PC-9 (cell line): ENCODE measurements around the gene ACAD11. TPM values are rescaled to one million over a fixed set of nuclear protein-coding genes. Genes with fewer than 3 reads are reported as not detected.

Experiments
- BruUV-seq: library from RNA; stranded (reverse); fragments of 400-500 nt; replicated peaks from 2 replicates; lab custom pipeline; 2021; lab: Mats Ljungman, UMichigan
- CTCF ChIA-PET: fragments of 300-600 bp; sonication (Branson Sonifier 250); formaldehyde crosslinking; loops from one replicate; lab custom pipeline; 2022; ENCODE audit warnings: antibody characterized with exemption; lab: Charles Lee
- POLR2A ChIA-PET: fragments of 300-600 bp; sonication (Branson Sonifier 250); formaldehyde crosslinking; loops from one replicate; lab custom pipeline; 2022; ENCODE audit warnings: antibody characterized with exemption; ENCODE audit not compliant: unreplicated experiment; lab: Charles Lee
- DNase-seq, 2 experiments: peaks; one replicate each; pipeline versions ENCODE4 v3.0.0 to v3.0.0-alpha.2; 2015 to 2022; ENCODE audit warnings: mixed read lengths in 1 of 2
- H2AFZ ChIP-seq: fragments of 200-600 bp; sonication (generic); 2 replicates; pipeline ENCODE4 v1.8.1; 2017; ENCODE audit warnings: antibody characterized with exemption
- H3F3A ChIP-seq: fragments of 200-600 bp; sonication (generic); 2 replicates; pipeline ENCODE4 v1.8.1; 2017; ENCODE audit warnings: antibody characterized with exemption, mild to moderate bottlenecking, low read depth; ENCODE audit not compliant: insufficient read depth
- H3K27ac ChIP-seq: fragments of 200-600 bp; sonication (generic); 2 replicates; pipeline ENCODE4 v1.6.1; 2016; ENCODE audit warnings: mixed run types
- H3K27me3 ChIP-seq: fragments of 200-600 bp; sonication (generic); 2 replicates; pipeline ENCODE4 v1.6.1; 2016; ENCODE audit warnings: low read depth, mixed run types; ENCODE audit not compliant: insufficient read depth
- H3K36me3 ChIP-seq: fragments of 200-600 bp; sonication (generic); 2 replicates; pipeline ENCODE4 v1.6.1; 2016; ENCODE audit warnings: low read depth, mixed run types
- H3K4me1 ChIP-seq: fragments of 200-600 bp; sonication (generic); replicated peaks from 2 replicates; pipeline ENCODE4 v1.6.1; 2016; ENCODE audit warnings: mixed run types; ENCODE audit not compliant: insufficient read depth
- H3K4me2 ChIP-seq: fragments of 200-600 bp; sonication (generic); 2 replicates; pipeline ENCODE4 v1.6.1; 2017; ENCODE audit warnings: mixed run types
- H3K4me3 ChIP-seq: fragments of 200-600 bp; sonication (generic); 2 replicates; pipeline ENCODE4 v1.6.1; 2016; ENCODE audit warnings: mixed run types
- H3K79me2 ChIP-seq: fragments of 200-600 bp; sonication (generic); 2 replicates; pipeline ENCODE4 v1.6.1; 2017; ENCODE audit warnings: low read depth, mixed run types
- H3K9me2 ChIP-seq: fragments of 200-600 bp; sonication (generic); 2 replicates; pipeline ENCODE4 v1.8.1; 2017; ENCODE audit warnings: mild to moderate bottlenecking; ENCODE audit not compliant: insufficient read depth
- H3K9me3 ChIP-seq: fragments of 200-600 bp; sonication (generic); 2 replicates; pipeline ENCODE4 v1.8.1; 2016; ENCODE audit warnings: low read depth; ENCODE audit not compliant: insufficient read depth
- H4K20me1 ChIP-seq: fragments of 200-600 bp; sonication (generic); 2 replicates; pipeline ENCODE4 v1.8.1; 2017; ENCODE audit not compliant: insufficient read depth
- CTCF ChIP-seq: fragments of 200-600 bp; sonication (generic); conservative IDR thresholded peaks from 2 replicates; pipeline ENCODE4 v1.6.1; 2017; ENCODE audit warnings: mixed run types, antibody characterized with exemption, mild to moderate bottlenecking, moderate library complexity
- EZH2 ChIP-seq: fragments of 200-600 bp; sonication (generic); IDR thresholded peaks from 2 replicates; pipeline ENCODE4 v1.8.0; 2017; ENCODE audit warnings: antibody characterized with exemption, low read depth
- intact Hi-C: fragments of 100-400 bp; cut with micrococcal nuclease; formaldehyde crosslinking; loops from one replicate; pipeline ENCODE4 v1.10.0; 2022; ENCODE audit not compliant: unreplicated experiment
- total RNA-seq: library from RNA; stranded (reverse); gene quantifications from 2 replicates; pipeline ENCODE4 v1.2.3, GENCODE V29; 2021

Gene ACAD11
- total RNA-seq, 1 experiment from 2014 or later = 13.2 TPM

DNA sequence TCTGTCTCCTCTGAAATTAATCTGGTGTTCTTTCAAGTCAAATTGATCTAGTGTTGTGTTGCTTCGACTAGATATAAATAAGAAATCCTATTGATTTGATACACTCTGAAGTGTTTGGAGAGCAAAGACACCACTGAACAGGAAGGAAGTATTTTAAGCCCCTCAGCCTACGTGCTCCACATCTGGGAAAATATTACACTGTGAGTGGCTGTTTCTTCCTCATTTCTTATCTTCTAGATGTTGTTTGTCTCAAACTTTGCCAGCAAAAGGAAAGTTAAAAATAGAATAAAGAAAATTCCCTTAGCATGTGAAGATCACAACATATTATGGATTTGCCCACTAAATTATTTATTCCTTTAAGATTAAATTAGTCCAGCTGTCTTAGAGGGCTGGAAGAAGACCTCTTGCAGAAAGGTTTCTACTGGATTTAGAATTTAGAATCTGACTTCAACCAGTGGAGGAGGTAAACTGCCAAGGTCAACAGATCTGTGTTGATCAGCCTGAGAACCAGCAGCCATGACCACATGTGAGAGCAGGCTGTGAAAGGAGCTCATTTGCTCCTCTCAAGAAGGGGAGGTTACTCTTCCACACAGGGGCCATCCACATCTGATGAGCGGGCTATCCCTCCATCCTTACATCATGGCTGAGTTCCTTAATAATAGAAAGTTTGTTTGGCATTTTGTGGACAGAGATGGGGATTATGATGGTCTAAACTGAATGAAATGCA is 108.9 kb downstream of the ACAD11 start:
- peaks cover 8% of the 10 kb centered on the region; the same call in 1 of the 2 replicates for H3K4me1 ChIP-seq
- no peaks in the 10 kb centered on the region for H3K36me3 ChIP-seq
- no peaks in the 10 kb centered on the region for H4K20me1 ChIP-seq
- BruUV-seq = no TSS peak
- H3F3A ChIP-seq = no peaks in the 10 kb centered on the region
- no peaks in the 10 kb centered on the region for H3K27me3 ChIP-seq
- no peak overlapping the region for H3K27ac ChIP-seq
- no peak overlapping the region for H2AFZ ChIP-seq
- H3K4me2 ChIP-seq = no peak overlapping the region
- H3K9me3 ChIP-seq = no peaks in the 10 kb centered on the region
- POLR2A ChIA-PET = no interaction called here
- TF ChIP-seq CTCF = no peak
- no peak for TF ChIP-seq EZH2
- no peaks in the 10 kb centered on the region for H3K79me2 ChIP-seq
- no peak overlapping the region for H3K4me3 ChIP-seq
- CTCF ChIA-PET = no interaction called here
- H3K9me2 ChIP-seq = no peaks in the 10 kb centered on the region
- DNase-seq = no peak
- intact Hi-C loops = no loop called here

GRCh38 chr3:132549890-132550578 is 109.6 kb downstream of the ACAD11 start:
- Histone ChIP-seq H3K27ac (no peak overlapping the region), H4K20me1 (no peaks in the 10 kb centered on the region), H3K4me3 (no peak overlapping the region), H3K27me3 (no peaks in the 10 kb centered on the region), H2AFZ (no peak overlapping the region), H3K79me2 (no peaks in the 10 kb centered on the region), H3K9me2 (no peaks in the 10 kb centered on the region), H3K4me1 (peaks cover 8% of the 10 kb centered on the region; the same call in 1 of the 2 replicates), H3F3A (no peaks in the 10 kb centered on the region), H3K36me3 (no peaks in the 10 kb centered on the region), H3K9me3 (no peaks in the 10 kb centered on the region; the same call in 1 of the 2 replicates), H3K4me2 (no peak overlapping the region)
- POLR2A ChIA-PET = no interaction called here
- DNase-seq = no peak
- intact Hi-C loops = no loop called here
- no peak for TF ChIP-seq EZH2
- TF ChIP-seq CTCF = no peak
- CTCF ChIA-PET = no interaction called here
- BruUV-seq = no TSS peak

- ChIA-PET CTCF (no interaction called here), POLR2A (no interaction called here)
- TF ChIP-seq EZH2 = no peak
- TF ChIP-seq CTCF = no peak
- H4K20me1 ChIP-seq = no peaks in the 10 kb centered on the region
- no peaks in the 10 kb centered on the region for H3K27me3 ChIP-seq
- DNase-seq = no peak
- peaks cover 10% of the 10 kb centered on the region for H3K4me1 ChIP-seq
- no peaks in the 10 kb centered on the region; the same call in 1 of the 2 replicates for H3K9me3 ChIP-seq
- no peaks in the 10 kb centered on the region for H3K36me3 ChIP-seq
- no peak overlapping the region for H3K4me3 ChIP-seq
- H3K4me2 ChIP-seq = no peak overlapping the region
- intact Hi-C loops = no loop called here
- H3F3A ChIP-seq = no peaks in the 10 kb centered on the region
- H2AFZ ChIP-seq = no peak overlapping the region
- no TSS peak for BruUV-seq
- H3K27ac ChIP-seq = no peak overlapping the region
- H3K79me2 ChIP-seq = no peaks in the 10 kb centered on the region
- H3K9me2 ChIP-seq = no peaks in the 10 kb centered on the region
Observed at GRCh38 chr3:132549169-132549568, 110.4 kb downstream of the ACAD11 start.
